ENCODE results near the gene RTBDN.

RTBDN gene

GRCh38 chr19:12792853-12793289 is 41.5 kb downstream of the RTBDN start:
- no peak for TF ChIP-seq NFRKB (IDR thresholded peaks at IDR 0.05)
- TF ChIP-seq FOXK2 (IDR thresholded peaks at IDR 0.05): no peak
- no peak for TF ChIP-seq PKNOX1 (IDR thresholded peaks at IDR 0.05)
- no peak for TF ChIP-seq SP1 (IDR thresholded peaks at IDR 0.05)
- no peak for TF ChIP-seq FOXM1 (IDR thresholded peaks at IDR 0.05; ENCODE audit: borderline replicate concordance)
- no peak for TF ChIP-seq HDGF (IDR thresholded peaks at IDR 0.05; ENCODE audit: borderline replicate concordance)
- DNase-seq (ENCODE audit: extremely low spot score): no peak

GRCh38 chr19:12792051-12792852 is 42.1 kb downstream of the RTBDN start:
- TF ChIP-seq LEF1 (IDR thresholded peaks at IDR 0.05; ENCODE audit: borderline replicate concordance) (no peak), BHLHE40 (IDR thresholded peaks at IDR 0.05; ENCODE audit: borderline replicate concordance) (no peak), PKNOX1 (IDR thresholded peaks at IDR 0.05) (no peak), L3MBTL2 (conservative IDR thresholded peaks at IDR 0.05) (peak; percentile 64; the same call in 1 of the 2 replicates)
- CTCF ChIA-PET: interaction anchor here (0.7 to 3.3 kb wide), 6 partner anchors 9 to 228 kb away, joined by 3 to 23 read pairs (median 11); no protein-coding TSS in a partner anchor
- POLR2A ChIA-PET: interaction anchor here (0.6 to 3.6 kb wide), 20 partner anchors 9 to 111 kb away, joined by 3 to 55 read pairs (median 4); partner anchors contain the start of genes DHPS, DNASE2, GET3 and RNASEH2A
- DNase-seq (ENCODE audit: extremely low spot score): no peak

More at GRCh38 chr19:12792853-12793289, 41.5 kb downstream of the RTBDN start:
- CTCF ChIA-PET: interaction anchor here (0.6 to 3.3 kb wide), 7 partner anchors 15 to 35 kb away, joined by 3 to 23 read pairs (median 7); no protein-coding TSS in a partner anchor
- POLR2A ChIA-PET: interaction anchor here (0.6 to 3.6 kb wide), 11 partner anchors 10 to 112 kb away, joined by 3 to 55 read pairs (median 7); partner anchors contain the start of genes DHPS, GET3 and RNASEH2A

GRCh38 chr19:12791345-12792050 is 42.9 kb downstream of the RTBDN start, which contains the start of gene JUNB:
Gene JUNB, plus strand, starts transcription at chr19:12791486. Its CDS starts 286 bp downstream, at chr19:12791772.
- peak; percentile 74 for DNase-seq (ENCODE audit: extremely low spot score)
- TF ChIP-seq CTBP1 (IDR thresholded peaks at IDR 0.05; ENCODE audit: borderline replicate concordance) (no peak), L3MBTL2 (conservative IDR thresholded peaks at IDR 0.05) (peak; percentile 7; the same call in 1 of the 2 replicates), HDGF (IDR thresholded peaks at IDR 0.05; ENCODE audit: borderline replicate concordance) (no peak), FOXM1 (IDR thresholded peaks at IDR 0.05; ENCODE audit: borderline replicate concordance) (peak; percentile 83), SUZ12 (IDR thresholded peaks at IDR 0.05) (no peak), ELF4 (IDR thresholded peaks at IDR 0.05) (peak; percentile 80), SP1 (IDR thresholded peaks at IDR 0.05) (no peak)
- CTCF ChIA-PET: interaction anchor here (1.1 to 3.3 kb wide), 4 partner anchors 14 to 227 kb away, joined by 3 to 23 read pairs (median 17); no protein-coding TSS in a partner anchor
- POLR2A ChIA-PET: interaction anchor here (0.7 to 3.6 kb wide), 15 partner anchors 9 to 110 kb away, joined by 3 to 55 read pairs (median 6); partner anchors contain the start of genes DNASE2, GET3, RNASEH2A and THSD8

- DNase-seq (ENCODE audit: extremely low spot score): no peak
- ChIA-PET CTCF (interaction anchor here (0.7 to 3.3 kb wide), 4 partner anchors 13 to 303 kb away, joined by 3 to 23 read pairs (median 11); no protein-coding TSS in a partner anchor), POLR2A (interaction anchor here (1.2 to 3.6 kb wide), 8 partner anchors 8 to 57 kb away, joined by 5 to 55 read pairs (median 11); partner anchors contain the start of genes GET3, RNASEH2A, THSD8 and TRIR)
- TF ChIP-seq SUZ12 (IDR thresholded peaks at IDR 0.05): no peak
- no peak for TF ChIP-seq CTBP1 (IDR thresholded peaks at IDR 0.05; ENCODE audit: borderline replicate concordance)
- no peak for TF ChIP-seq NFRKB (IDR thresholded peaks at IDR 0.05)
- TF ChIP-seq BHLHE40 (IDR thresholded peaks at IDR 0.05; ENCODE audit: borderline replicate concordance): no peak
Measured at GRCh38 chr19:12790628-12791344, 43.6 kb downstream of the RTBDN start.

- ChIA-PET CTCF (interaction anchor here (0.7 to 1.4 kb wide), 2 partner anchors 13 to 304 kb away, joined by 3 to 6 read pairs; no protein-coding TSS in a partner anchor), POLR2A (interaction anchor here (1.2 to 3.6 kb wide), 2 partner anchors 11 to 12 kb away, joined by 3 to 55 read pairs; no protein-coding TSS in a partner anchor)
- TF ChIP-seq CTBP1 (IDR thresholded peaks at IDR 0.05; ENCODE audit: borderline replicate concordance) (no peak), FOXK2 (IDR thresholded peaks at IDR 0.05) (no peak), TARDBP (IDR thresholded peaks at IDR 0.05) (no peak), LEF1 (IDR thresholded peaks at IDR 0.05; ENCODE audit: borderline replicate concordance) (no peak), HDGF (IDR thresholded peaks at IDR 0.05; ENCODE audit: borderline replicate concordance) (no peak), PKNOX1 (IDR thresholded peaks at IDR 0.05) (no peak), FOXM1 (IDR thresholded peaks at IDR 0.05; ENCODE audit: borderline replicate concordance) (no peak), ELF4 (IDR thresholded peaks at IDR 0.05) (no peak), SUZ12 (IDR thresholded peaks at IDR 0.05) (no peak), NFRKB (IDR thresholded peaks at IDR 0.05) (no peak), L3MBTL2 (conservative IDR thresholded peaks at IDR 0.05) (no peak), BHLHE40 (IDR thresholded peaks at IDR 0.05; ENCODE audit: borderline replicate concordance) (no peak), SP1 (IDR thresholded peaks at IDR 0.05) (no peak), ARNT (IDR thresholded peaks at IDR 0.05) (no peak), ZNF384 (IDR thresholded peaks at IDR 0.05) (no peak), FOXA1 (IDR thresholded peaks at IDR 0.05) (no peak)
- peak; percentile 77 for DNase-seq (ENCODE audit: extremely low spot score)
Measured at GRCh38 chr19:12789904-12790619, 44.3 kb downstream of the RTBDN start.
